GM13976 (cell line): ENCODE data around the gene PPP4C.

Experiments
- DNase-seq: peaks from one replicate; pipeline ENCODE4 v3.0.0; 2012; ENCODE audit warnings: low spot score
- CTCF ChIP-seq: IDR thresholded peaks from 2 replicates; pipeline ENCODE4 v1.5.1; 2012; ENCODE audit warnings: borderline replicate concordance, mild to moderate bottlenecking; ENCODE audit not compliant: insufficient read depth; ENCODE audit errors: extremely low read depth, missing control alignments, control extremely low read depth
- in situ Hi-C: fragments of 300-500 bp; cut with MboI; formaldehyde crosslinking; loops from one replicate; pipeline ENCODE4 v1.12.0; 2022; ENCODE audit warnings: low sequenced_read_pairs, mixed read lengths, inconsistent platforms; ENCODE audit not compliant: unreplicated experiment

Gene PPP4C

DNA sequence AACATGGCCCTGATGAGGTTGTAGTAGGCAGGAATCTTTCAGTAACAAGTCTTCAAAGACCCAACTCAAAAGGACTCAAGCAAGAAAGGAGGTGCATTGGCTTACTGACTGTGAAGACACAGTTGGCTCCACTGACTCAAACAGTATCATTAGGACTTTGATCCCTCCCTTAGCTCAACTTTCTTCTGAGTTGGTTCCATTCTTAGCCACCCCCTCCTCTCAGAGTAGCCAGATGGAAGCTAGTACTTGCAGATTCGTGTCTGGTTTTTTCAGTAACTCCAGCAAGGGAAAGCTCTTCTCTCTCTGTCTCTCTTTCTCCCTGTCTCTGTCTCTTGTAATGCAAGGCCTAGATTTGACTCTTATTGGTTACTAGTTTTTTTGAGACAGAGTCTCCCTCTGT, 52.2 kb downstream of the PPP4C start:
- in situ Hi-C loops, result no loop called here
- no peak for TF ChIP-seq CTCF
- no peak for DNase-seq

DNA sequence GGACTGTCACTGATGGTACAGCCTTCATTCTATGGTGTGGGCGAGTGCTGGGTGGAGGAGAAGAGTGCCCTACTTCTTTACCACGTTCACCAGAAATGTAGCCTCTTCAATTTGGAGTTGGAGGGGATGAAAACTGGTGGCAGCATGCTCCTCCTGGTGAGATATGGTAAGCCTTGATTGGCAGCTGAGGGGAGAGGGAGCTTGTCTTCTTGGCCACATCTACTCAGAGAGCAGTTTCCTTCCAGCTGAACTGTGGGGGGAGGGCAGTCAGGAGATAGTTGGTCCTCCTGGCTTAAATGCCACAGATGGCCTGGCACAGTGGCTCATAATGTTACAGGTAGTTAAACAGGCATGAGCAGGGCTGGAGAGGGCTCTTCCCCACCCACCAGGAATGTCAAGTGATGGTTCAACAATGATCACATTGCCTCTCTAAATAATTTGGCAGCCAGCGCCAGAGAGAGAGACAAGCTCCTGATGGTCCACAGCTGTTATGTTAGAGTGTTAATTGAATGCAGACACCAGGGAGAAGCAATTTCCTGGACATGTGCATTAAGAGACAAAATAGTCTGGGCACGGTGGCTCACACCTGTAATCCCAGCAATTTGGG, 56.2 kb downstream of the PPP4C start:
- in situ Hi-C loops, result no loop called here
- no peak for TF ChIP-seq CTCF
- no peak for DNase-seq

GRCh38 chr16:30132591-30132990, 56.8 kb downstream of the PPP4C start:
- no peak for DNase-seq
- in situ Hi-C loops, result no loop called here
- no peak for TF ChIP-seq CTCF
